ENCODE data around the gene AOPEP. TPM values are rescaled to one million over a fixed set of nuclear protein-coding genes. Genes with fewer than 3 reads are reported as not detected.

AOPEP gene
- total RNA-seq, 1 donor from 2014 or later, result 75.3 TPM

DNA sequence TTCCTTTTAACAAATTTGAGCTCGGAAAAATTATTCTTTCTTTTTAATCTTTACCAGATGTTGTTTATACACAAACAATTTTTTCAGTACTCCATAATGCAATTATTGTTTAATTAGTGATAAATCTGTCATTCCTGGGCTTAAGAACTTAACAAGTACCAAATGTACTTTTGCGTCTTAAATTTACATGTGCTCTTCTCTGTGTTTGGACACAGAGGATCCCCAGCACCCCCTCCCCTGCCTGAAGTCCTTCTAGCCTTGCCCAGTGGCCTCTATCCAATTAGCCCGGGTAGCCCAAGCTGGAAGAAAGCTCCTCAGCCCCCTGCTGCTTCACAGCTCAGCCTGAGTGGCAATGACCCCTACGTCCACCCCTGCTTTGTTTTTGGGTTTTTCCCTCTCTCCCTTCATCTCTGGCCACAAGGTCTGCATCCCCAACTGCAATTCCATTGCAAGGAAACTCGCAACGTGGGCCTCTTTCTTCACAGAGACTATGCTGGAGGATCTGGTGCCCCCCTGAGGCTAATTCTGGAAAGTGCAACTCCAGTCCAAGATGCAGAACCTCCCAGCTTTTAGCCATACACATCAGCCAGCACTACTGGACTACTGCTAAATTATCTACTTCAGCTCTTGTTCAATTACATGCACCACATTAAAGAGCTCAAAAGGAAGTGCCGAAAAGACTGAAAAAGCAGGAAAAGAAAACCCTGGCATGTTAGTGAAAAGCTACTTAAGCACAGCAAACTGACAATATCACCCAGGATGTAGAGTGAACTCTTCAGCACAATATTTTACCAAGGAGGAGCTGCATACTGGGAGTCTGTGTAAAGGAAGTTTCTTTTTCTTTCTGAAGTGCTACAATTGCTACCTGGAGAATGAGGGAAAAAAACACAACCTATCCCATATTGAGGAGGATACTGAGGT lies 404.8 kb downstream of the AOPEP start:
- H3K4me1 ChIP-seq (ENCODE audit: insufficient read depth, low read length), result no peaks in the 10 kb centered on the region

GRCh38 chr9:95132366-95133324 lies 406.1 kb downstream of the AOPEP start:
- Mint-ChIP-seq H3K27me3 (ENCODE audit: low read depth, unreplicated experiment) (peaks cover 2% of the 10 kb centered on the region), H3K9me3 (ENCODE audit: unreplicated experiment) (no peaks in the 10 kb centered on the region), H3K36me3 (ENCODE audit: low read depth, unreplicated experiment) (peaks cover 3% of the 10 kb centered on the region), H3K4me1 (ENCODE audit: low read depth, unreplicated experiment) (peaks cover 18% of the 10 kb centered on the region), H3K27ac (ENCODE audit: unreplicated experiment) (peak overlapping the region; percentile 1), H3K4me3 (ENCODE audit: unreplicated experiment) (no peak overlapping the region)
- H2AFZ ChIP-seq (ENCODE audit: low read depth, low read length), result no peak overlapping the region
- TF ChIP-seq, protein P1, sequence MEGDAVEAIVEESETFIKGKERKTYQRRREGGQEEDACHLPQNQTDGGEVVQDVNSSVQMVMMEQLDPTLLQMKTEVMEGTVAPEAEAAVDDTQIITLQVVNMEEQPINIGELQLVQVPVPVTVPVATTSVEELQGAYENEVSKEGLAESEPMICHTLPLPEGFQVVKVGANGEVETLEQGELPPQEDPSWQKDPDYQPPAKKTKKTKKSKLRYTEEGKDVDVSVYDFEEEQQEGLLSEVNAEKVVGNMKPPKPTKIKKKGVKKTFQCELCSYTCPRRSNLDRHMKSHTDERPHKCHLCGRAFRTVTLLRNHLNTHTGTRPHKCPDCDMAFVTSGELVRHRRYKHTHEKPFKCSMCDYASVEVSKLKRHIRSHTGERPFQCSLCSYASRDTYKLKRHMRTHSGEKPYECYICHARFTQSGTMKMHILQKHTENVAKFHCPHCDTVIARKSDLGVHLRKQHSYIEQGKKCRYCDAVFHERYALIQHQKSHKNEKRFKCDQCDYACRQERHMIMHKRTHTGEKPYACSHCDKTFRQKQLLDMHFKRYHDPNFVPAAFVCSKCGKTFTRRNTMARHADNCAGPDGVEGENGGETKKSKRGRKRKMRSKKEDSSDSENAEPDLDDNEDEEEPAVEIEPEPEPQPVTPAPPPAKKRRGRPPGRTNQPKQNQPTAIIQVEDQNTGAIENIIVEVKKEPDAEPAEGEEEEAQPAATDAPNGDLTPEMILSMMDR (IDR thresholded peaks at IDR 0.05; ENCODE audit: insufficient read depth, low read depth, low read length), result no peak
- no peak for TF ChIP-seq EZH2 (IDR thresholded peaks at IDR 0.05; ENCODE audit: insufficient read depth, low read length)
- no peaks in the 10 kb centered on the region for H3K9me3 ChIP-seq (ENCODE audit: insufficient read depth, low read depth, low read length)
- H3K36me3 ChIP-seq (ENCODE audit: insufficient read depth, low read length), result no peaks in the 10 kb centered on the region
- no peak overlapping the region for H3K4me2 ChIP-seq (ENCODE audit: low read length)
- no peak overlapping the region for H3K4me3 ChIP-seq (ENCODE audit: insufficient read depth, low read depth, low read length)
- no peak overlapping the region for H3K27ac ChIP-seq (ENCODE audit: low read depth, low read length)
- H3K4me1 ChIP-seq (ENCODE audit: insufficient read depth, low read length), result no peaks in the 10 kb centered on the region
- no peak for FAIRE-seq
- no peaks in the 10 kb centered on the region for H3K27me3 ChIP-seq (ENCODE audit: insufficient read depth, low read length)
- no peaks in the 10 kb centered on the region for H3K79me2 ChIP-seq (ENCODE audit: insufficient read depth, low read length)
- H4K20me1 ChIP-seq (ENCODE audit: insufficient read depth, low read length), result no peaks in the 10 kb centered on the region
- H3K9ac ChIP-seq (ENCODE audit: low read length), result no peak overlapping the region
- no peak for DNase-seq (ENCODE audit: low read depth)

More for the DNA sequence above, 404.8 kb downstream of the AOPEP start:
- Histone ChIP-seq H3K36me3 (ENCODE audit: insufficient read depth, low read length) (no peaks in the 10 kb centered on the region), H4K20me1 (ENCODE audit: insufficient read depth, low read length) (no peaks in the 10 kb centered on the region), H3K27me3 (ENCODE audit: insufficient read depth, low read length) (no peaks in the 10 kb centered on the region), H3K4me3 (ENCODE audit: insufficient read depth, low read depth, low read length) (no peak overlapping the region), H3K79me2 (ENCODE audit: insufficient read depth, low read length) (no peaks in the 10 kb centered on the region), H3K9me3 (ENCODE audit: insufficient read depth, low read depth, low read length) (no peaks in the 10 kb centered on the region), H3K27ac (ENCODE audit: low read depth, low read length) (no peak overlapping the region), H2AFZ (ENCODE audit: low read depth, low read length) (peak overlapping the region; percentile 28), H3K4me2 (ENCODE audit: low read length) (no peak overlapping the region), H3K9ac (ENCODE audit: low read length) (no peak overlapping the region)
- H3K4me3 Mint-ChIP-seq (ENCODE audit: unreplicated experiment), result peak overlapping the region; percentile 60
- FAIRE-seq (no peak), DNase-seq (ENCODE audit: low read depth) (peak; percentile 29)
- TF ChIP-seq, protein P1 (IDR thresholded peaks at IDR 0.05; ENCODE audit: insufficient read depth, low read depth, low read length), result peak; percentile 84
- TF ChIP-seq EZH2 (IDR thresholded peaks at IDR 0.05; ENCODE audit: insufficient read depth, low read length), result no peak
- H3K27me3 Mint-ChIP-seq (ENCODE audit: low read depth, unreplicated experiment), result no peaks in the 10 kb centered on the region
- no peak overlapping the region for H3K27ac Mint-ChIP-seq (ENCODE audit: unreplicated experiment)
- H3K9me3 Mint-ChIP-seq (ENCODE audit: unreplicated experiment), result no peaks in the 10 kb centered on the region
- peaks cover 18% of the 10 kb centered on the region for H3K4me1 Mint-ChIP-seq (ENCODE audit: low read depth, unreplicated experiment)
- H3K36me3 Mint-ChIP-seq (ENCODE audit: low read depth, unreplicated experiment), result no peaks in the 10 kb centered on the region

Data from astrocyte (in vitro differentiated cells and primary cell).